WTC11 (cell line): ENCODE data around the gene TSHZ3.

Experiments
- ATF3 ChIP-seq: sonication (generic); formaldehyde crosslinking; conservative IDR thresholded peaks from 2 replicates; pipeline ENCODE4 v1.8.1; 2022; ENCODE audit warnings: mild to moderate bottlenecking, missing genetic modification reagents
- CBFB ChIP-seq: sonication (generic); formaldehyde crosslinking; IDR thresholded peaks from 2 replicates; pipeline ENCODE4 v1.8.1; 2022; ENCODE audit warnings: mild to moderate bottlenecking, low read depth, missing genetic modification reagents
- CTCF ChIP-seq: fragments of 200-600 bp; IDR thresholded peaks from 2 replicates; pipeline ENCODE4 v1.8.0; 2022; ENCODE audit warnings: antibody characterized with exemption
- HMGXB4 ChIP-seq: sonication (generic); formaldehyde crosslinking; IDR thresholded peaks from 2 replicates; pipeline ENCODE4 v1.8.1; 2023; ENCODE audit warnings: mild to moderate bottlenecking, moderate library complexity, missing genetic modification reagents
- NFYB ChIP-seq: sonication (generic); formaldehyde crosslinking; conservative IDR thresholded peaks from 2 replicates; pipeline ENCODE4 v1.8.0; 2022; ENCODE audit warnings: low read depth, missing genetic modification reagents
- SP1 ChIP-seq: sonication (generic); formaldehyde crosslinking; conservative IDR thresholded peaks from 2 replicates; pipeline ENCODE4 v1.8.1; 2022; ENCODE audit warnings: missing genetic modification reagents
- TEAD1 ChIP-seq: sonication (generic); formaldehyde crosslinking; IDR thresholded peaks from 2 replicates; pipeline ENCODE4 v1.8.0; 2022; ENCODE audit warnings: mild to moderate bottlenecking, missing genetic modification reagents
- ZNF263 ChIP-seq: sonication (generic); formaldehyde crosslinking; IDR thresholded peaks from 2 replicates; pipeline ENCODE4 v1.8.1; 2022; ENCODE audit warnings: low read depth, mild to moderate bottlenecking, moderate library complexity, missing genetic modification reagents
- ZNF532 ChIP-seq: fragments of 250-450 bp; sonication (Bioruptor Pico); IDR thresholded peaks from 2 replicates; pipeline ENCODE4 v1.9.0; 2021; ENCODE audit warnings: mild to moderate bottlenecking, borderline replicate concordance
- TF ChIP-seq, protein P1 (sequence below): sonication (generic); formaldehyde crosslinking; IDR thresholded peaks from 2 replicates; pipeline ENCODE4 v1.8.0; 2022; ENCODE audit warnings: mild to moderate bottlenecking, missing genetic modification reagents

- TF ChIP-seq SP1 (CRISPR knock-in tag) (no peak), CTCF (no peak), HMGXB4 (CRISPR knock-in tag) (no peak), ATF3 (CRISPR knock-in tag) (no peak), ZNF263 (no peak), NFYB (no peak), ZNF532 (CRISPR knock-in tag) (no peak), TEAD1 (CRISPR knock-in tag) (no peak), CBFB (CRISPR knock-in tag) (no peak)
- TF ChIP-seq, protein P1, sequence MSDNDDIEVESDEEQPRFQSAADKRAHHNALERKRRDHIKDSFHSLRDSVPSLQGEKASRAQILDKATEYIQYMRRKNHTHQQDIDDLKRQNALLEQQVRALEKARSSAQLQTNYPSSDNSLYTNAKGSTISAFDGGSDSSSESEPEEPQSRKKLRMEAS (CRISPR knock-in tag): no peak
Observed at GRCh38 chr19:31312677-31313244, 36.5 kb downstream of the TSHZ3 start.
